GM23338 (cell line): ENCODE results near the gene IGSF8. TPM values are rescaled to one million over a fixed set of nuclear protein-coding genes. Genes with fewer than 3 reads are reported as not detected.

ENCODE experiments used
- ATAC-seq: fragments of 200-7000 bp; cut with Tn5 transposase; 3 replicates; pipeline ENCODE4 v1.9.1; 2020
- DNase-seq: peaks from one replicate; pipeline ENCODE4 v3.0.0-alpha.2; 2015; ENCODE audit warnings: low spot score
- H2AFZ ChIP-seq: fragments of 200-600 bp; sonication (generic); 2 replicates; pipeline ENCODE4 v1.8.0; 2016; ENCODE audit warnings: antibody characterized with exemption, mild to moderate bottlenecking, moderate library complexity
- H3F3A ChIP-seq: fragments of 200-600 bp; sonication (generic); replicated peaks from 2 replicates; pipeline ENCODE4 v1.8.0; 2017; ENCODE audit warnings: antibody characterized with exemption, mixed run types, low read depth
- H3K27ac ChIP-seq: fragments of 200-600 bp; sonication (generic); 2 replicates; pipeline ENCODE4 v1.6.1; 2016; ENCODE audit warnings: low read depth
- H3K27me3 ChIP-seq: fragments of 200-600 bp; sonication (generic); 2 replicates; pipeline ENCODE4 v1.8.0; 2016; ENCODE audit warnings: mild to moderate bottlenecking, mixed run types, moderate library complexity; ENCODE audit not compliant: insufficient read depth
- H3K36me3 ChIP-seq: fragments of 200-600 bp; sonication (generic); 2 replicates; pipeline ENCODE4 v1.8.0; 2016; ENCODE audit warnings: mild to moderate bottlenecking; ENCODE audit not compliant: insufficient read depth
- H3K4me1 ChIP-seq: fragments of 200-600 bp; sonication (generic); 2 replicates; pipeline ENCODE4 v1.8.0; 2016; ENCODE audit warnings: mild to moderate bottlenecking, moderate library complexity; ENCODE audit not compliant: insufficient read depth
- H3K4me2 ChIP-seq: fragments of 200-600 bp; sonication (generic); 2 replicates; pipeline ENCODE4 v1.7.1; 2017; ENCODE audit warnings: mixed run types
- H3K4me3 ChIP-seq: fragments of 200-600 bp; sonication (generic); 2 replicates; pipeline ENCODE4 v1.6.1; 2016; ENCODE audit warnings: mixed run types
- H3K79me2 ChIP-seq: fragments of 200-600 bp; sonication (generic); replicated peaks from 2 replicates; pipeline ENCODE4 v1.8.0; 2017; ENCODE audit warnings: mild to moderate bottlenecking; ENCODE audit not compliant: insufficient read depth
- H3K9me2 ChIP-seq: fragments of 200-600 bp; sonication (generic); 2 replicates; pipeline ENCODE4 v1.8.0; 2017; ENCODE audit not compliant: insufficient read depth
- H4K20me1 ChIP-seq: fragments of 200-600 bp; sonication (generic); replicated peaks from 2 replicates; pipeline ENCODE4 v1.8.0; 2017; ENCODE audit warnings: mild to moderate bottlenecking; ENCODE audit not compliant: insufficient read depth
- H3K27ac Mint-ChIP-seq: 2 replicates; pipeline ENCODE4 v1.8.0; 2020; ENCODE audit warnings: inconsistent platforms, mild to moderate bottlenecking, moderate library complexity, mixed read lengths
- H3K27me3 Mint-ChIP-seq: 3 replicates; pipeline ENCODE4 v1.8.0; 2022; ENCODE audit warnings: low read depth, mild to moderate bottlenecking, moderate library complexity, mixed read lengths, inconsistent platforms; ENCODE audit not compliant: insufficient read depth, poor library complexity
- H3K36me3 Mint-ChIP-seq: 3 replicates; pipeline ENCODE4 v1.8.0; 2021; ENCODE audit warnings: low read depth, mild to moderate bottlenecking, inconsistent platforms, moderate library complexity, mixed read lengths
- H3K4me1 Mint-ChIP-seq: 3 replicates; pipeline ENCODE4 v1.8.0; 2020; ENCODE audit warnings: mild to moderate bottlenecking, inconsistent platforms, mixed read lengths
- H3K4me3 Mint-ChIP-seq: 3 replicates; pipeline ENCODE4 v1.8.0; 2021; ENCODE audit warnings: moderate library complexity, mild to moderate bottlenecking, inconsistent platforms, mixed read lengths
- H3K9me3 Mint-ChIP-seq: 3 replicates; pipeline ENCODE4 v1.8.0; 2020; ENCODE audit warnings: moderate library complexity, mild to moderate bottlenecking, inconsistent platforms, mixed read lengths
- CREB1 ChIP-seq: fragments of 250-450 bp; sonication (Bioruptor Pico); IDR thresholded peaks from 2 replicates; pipeline ENCODE4 v1.5.0; 2020; ENCODE audit warnings: low read depth, mild to moderate bottlenecking, moderate library complexity
- CTCF ChIP-seq, 2 experiments: fragments of 200-600 bp in 1 of 2; sonication (generic) in 1 of 2; conservative IDR thresholded peaks; 2 replicates each; pipeline versions ENCODE4 v1.5.1 to v1.6.1; 2016 to 2017; ENCODE audit warnings: antibody characterized with exemption in 2 of 2, low read depth in 2 of 2, mild to moderate bottlenecking in 2 of 2, moderate library complexity in 1 of 2
- ETS1 ChIP-seq: IDR thresholded peaks from 2 replicates; pipeline ENCODE4 v1.6.1; 2016; ENCODE audit warnings: antibody characterized with exemption
- EZH2 ChIP-seq: fragments of 200-600 bp; sonication (generic); IDR thresholded peaks from one replicate; pipeline ENCODE4 v1.8.0; 2017; ENCODE audit warnings: antibody characterized with exemption, mild to moderate bottlenecking, low read depth; ENCODE audit not compliant: unreplicated experiment
- EZH2phosphoT487 ChIP-seq: fragments of 200-600 bp; sonication (generic); IDR thresholded peaks from one replicate; pipeline ENCODE4 v1.8.1; 2018; ENCODE audit warnings: antibody characterized with exemption; ENCODE audit not compliant: unreplicated experiment
- JUNB ChIP-seq: IDR thresholded peaks from one replicate; pipeline ENCODE4 v1.6.1; 2016; ENCODE audit warnings: antibody characterized with exemption; ENCODE audit not compliant: unreplicated experiment
- NANOG ChIP-seq: IDR thresholded peaks from 2 replicates; pipeline ENCODE4 v1.6.1; 2016; ENCODE audit warnings: antibody characterized with exemption, borderline replicate concordance
- POLR2AphosphoS5 ChIP-seq: IDR thresholded peaks from 2 replicates; pipeline ENCODE4 v1.6.1; 2016; ENCODE audit warnings: antibody characterized with exemption, low read depth
- STAT1 ChIP-seq: IDR thresholded peaks from one replicate; pipeline ENCODE4 v1.6.1; 2016; ENCODE audit warnings: antibody characterized with exemption; ENCODE audit not compliant: unreplicated experiment
- ZNF114 ChIP-seq: fragments of 250-450 bp; sonication (Bioruptor Pico); IDR thresholded peaks from 2 replicates; pipeline ENCODE4 v1.5.0; 2020; ENCODE audit warnings: mild to moderate bottlenecking, moderate library complexity
- ZNF331 ChIP-seq: fragments of 250-450 bp; sonication (Bioruptor Pico); IDR thresholded peaks from 2 replicates; pipeline ENCODE4 v1.5.0; 2020; ENCODE audit warnings: low read depth, mild to moderate bottlenecking, moderate library complexity
- polyA plus RNA-seq: library from polyadenylated mRNA; unstranded; fragments of >200 nt; fragmentation: Nextera tagmentation; extraction: Ambion mirVana; gene quantifications from 2 replicates; pipeline ENCODE4 v1.2.1, GENCODE V29; 2016
- total RNA-seq: library from RNA; depleted of rRNA; stranded (reverse); fragments of >200 nt; shearing (Covaris generic); gene quantifications from 2 replicates; pipeline ENCODE4 v1.2.3, GENCODE V29; 2014
- TF ChIP-seq, protein P1 (sequence below): IDR thresholded peaks from one replicate; pipeline ENCODE4 v1.6.1; 2018; ENCODE audit warnings: antibody characterized with exemption; ENCODE audit not compliant: unreplicated experiment
- TF ChIP-seq, protein P2 (sequence below): fragments of 250-450 bp; sonication (Bioruptor Pico); IDR thresholded peaks from 2 replicates; pipeline ENCODE4 v1.5.0; 2020; ENCODE audit warnings: mild to moderate bottlenecking, moderate library complexity

Gene IGSF8
- total and polyA plus RNA-seq, 2 experiments from 2014 or later: 38.4 to 120 TPM

GRCh38 chr1:160093624-160094290 lies 4.7 kb downstream of the IGSF8 start:
- no peak overlapping the region for H3K4me2 ChIP-seq
- Mint-ChIP-seq H3K4me1 (peaks cover 39% of the 10 kb centered on the region), H3K4me3 (no peak overlapping the region), H3K36me3 (peaks cover 39% of the 10 kb centered on the region), H3K27me3 (peaks cover 7% of the 10 kb centered on the region), H3K9me3 (no peaks in the 10 kb centered on the region; the same call in 2 of the 3 replicates), H3K27ac (no peak overlapping the region)
- peaks cover 31% of the 10 kb centered on the region for H3K4me1 ChIP-seq
- DNase-seq (no peak), ATAC-seq (no peak)
- H2AFZ ChIP-seq: no peak overlapping the region
- no peaks in the 10 kb centered on the region for H3K27me3 ChIP-seq
- no peaks in the 10 kb centered on the region; the same call in 1 of the 2 replicates for H4K20me1 ChIP-seq
- peaks cover 37% of the 10 kb centered on the region for H3K79me2 ChIP-seq
- H3K27ac ChIP-seq: no peak overlapping the region
- H3K9me2 ChIP-seq: no peaks in the 10 kb centered on the region
- TF ChIP-seq EZH2 (no peak), ZNF331 (no peak), ZNF114 (CRISPR knock-in tag) (no peak), EZH2phosphoT487 (no peak), POLR2AphosphoS5 (no peak), JUNB (no peak), ETS1 (no peak), NANOG (no peak), CTCF (conservative IDR thresholded peaks at IDR 0.05; ENCODE audit: low read depth in 2 of 2) (no peak), STAT1 (no peak), CREB1 (CRISPR knock-in tag) (no peak)
- TF ChIP-seq, protein P1, sequence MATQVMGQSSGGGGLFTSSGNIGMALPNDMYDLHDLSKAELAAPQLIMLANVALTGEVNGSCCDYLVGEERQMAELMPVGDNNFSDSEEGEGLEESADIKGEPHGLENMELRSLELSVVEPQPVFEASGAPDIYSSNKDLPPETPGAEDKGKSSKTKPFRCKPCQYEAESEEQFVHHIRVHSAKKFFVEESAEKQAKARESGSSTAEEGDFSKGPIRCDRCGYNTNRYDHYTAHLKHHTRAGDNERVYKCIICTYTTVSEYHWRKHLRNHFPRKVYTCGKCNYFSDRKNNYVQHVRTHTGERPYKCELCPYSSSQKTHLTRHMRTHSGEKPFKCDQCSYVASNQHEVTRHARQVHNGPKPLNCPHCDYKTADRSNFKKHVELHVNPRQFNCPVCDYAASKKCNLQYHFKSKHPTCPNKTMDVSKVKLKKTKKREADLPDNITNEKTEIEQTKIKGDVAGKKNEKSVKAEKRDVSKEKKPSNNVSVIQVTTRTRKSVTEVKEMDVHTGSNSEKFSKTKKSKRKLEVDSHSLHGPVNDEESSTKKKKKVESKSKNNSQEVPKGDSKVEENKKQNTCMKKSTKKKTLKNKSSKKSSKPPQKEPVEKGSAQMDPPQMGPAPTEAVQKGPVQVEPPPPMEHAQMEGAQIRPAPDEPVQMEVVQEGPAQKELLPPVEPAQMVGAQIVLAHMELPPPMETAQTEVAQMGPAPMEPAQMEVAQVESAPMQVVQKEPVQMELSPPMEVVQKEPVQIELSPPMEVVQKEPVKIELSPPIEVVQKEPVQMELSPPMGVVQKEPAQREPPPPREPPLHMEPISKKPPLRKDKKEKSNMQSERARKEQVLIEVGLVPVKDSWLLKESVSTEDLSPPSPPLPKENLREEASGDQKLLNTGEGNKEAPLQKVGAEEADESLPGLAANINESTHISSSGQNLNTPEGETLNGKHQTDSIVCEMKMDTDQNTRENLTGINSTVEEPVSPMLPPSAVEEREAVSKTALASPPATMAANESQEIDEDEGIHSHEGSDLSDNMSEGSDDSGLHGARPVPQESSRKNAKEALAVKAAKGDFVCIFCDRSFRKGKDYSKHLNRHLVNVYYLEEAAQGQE: no peak
- TF ChIP-seq, protein P2, sequence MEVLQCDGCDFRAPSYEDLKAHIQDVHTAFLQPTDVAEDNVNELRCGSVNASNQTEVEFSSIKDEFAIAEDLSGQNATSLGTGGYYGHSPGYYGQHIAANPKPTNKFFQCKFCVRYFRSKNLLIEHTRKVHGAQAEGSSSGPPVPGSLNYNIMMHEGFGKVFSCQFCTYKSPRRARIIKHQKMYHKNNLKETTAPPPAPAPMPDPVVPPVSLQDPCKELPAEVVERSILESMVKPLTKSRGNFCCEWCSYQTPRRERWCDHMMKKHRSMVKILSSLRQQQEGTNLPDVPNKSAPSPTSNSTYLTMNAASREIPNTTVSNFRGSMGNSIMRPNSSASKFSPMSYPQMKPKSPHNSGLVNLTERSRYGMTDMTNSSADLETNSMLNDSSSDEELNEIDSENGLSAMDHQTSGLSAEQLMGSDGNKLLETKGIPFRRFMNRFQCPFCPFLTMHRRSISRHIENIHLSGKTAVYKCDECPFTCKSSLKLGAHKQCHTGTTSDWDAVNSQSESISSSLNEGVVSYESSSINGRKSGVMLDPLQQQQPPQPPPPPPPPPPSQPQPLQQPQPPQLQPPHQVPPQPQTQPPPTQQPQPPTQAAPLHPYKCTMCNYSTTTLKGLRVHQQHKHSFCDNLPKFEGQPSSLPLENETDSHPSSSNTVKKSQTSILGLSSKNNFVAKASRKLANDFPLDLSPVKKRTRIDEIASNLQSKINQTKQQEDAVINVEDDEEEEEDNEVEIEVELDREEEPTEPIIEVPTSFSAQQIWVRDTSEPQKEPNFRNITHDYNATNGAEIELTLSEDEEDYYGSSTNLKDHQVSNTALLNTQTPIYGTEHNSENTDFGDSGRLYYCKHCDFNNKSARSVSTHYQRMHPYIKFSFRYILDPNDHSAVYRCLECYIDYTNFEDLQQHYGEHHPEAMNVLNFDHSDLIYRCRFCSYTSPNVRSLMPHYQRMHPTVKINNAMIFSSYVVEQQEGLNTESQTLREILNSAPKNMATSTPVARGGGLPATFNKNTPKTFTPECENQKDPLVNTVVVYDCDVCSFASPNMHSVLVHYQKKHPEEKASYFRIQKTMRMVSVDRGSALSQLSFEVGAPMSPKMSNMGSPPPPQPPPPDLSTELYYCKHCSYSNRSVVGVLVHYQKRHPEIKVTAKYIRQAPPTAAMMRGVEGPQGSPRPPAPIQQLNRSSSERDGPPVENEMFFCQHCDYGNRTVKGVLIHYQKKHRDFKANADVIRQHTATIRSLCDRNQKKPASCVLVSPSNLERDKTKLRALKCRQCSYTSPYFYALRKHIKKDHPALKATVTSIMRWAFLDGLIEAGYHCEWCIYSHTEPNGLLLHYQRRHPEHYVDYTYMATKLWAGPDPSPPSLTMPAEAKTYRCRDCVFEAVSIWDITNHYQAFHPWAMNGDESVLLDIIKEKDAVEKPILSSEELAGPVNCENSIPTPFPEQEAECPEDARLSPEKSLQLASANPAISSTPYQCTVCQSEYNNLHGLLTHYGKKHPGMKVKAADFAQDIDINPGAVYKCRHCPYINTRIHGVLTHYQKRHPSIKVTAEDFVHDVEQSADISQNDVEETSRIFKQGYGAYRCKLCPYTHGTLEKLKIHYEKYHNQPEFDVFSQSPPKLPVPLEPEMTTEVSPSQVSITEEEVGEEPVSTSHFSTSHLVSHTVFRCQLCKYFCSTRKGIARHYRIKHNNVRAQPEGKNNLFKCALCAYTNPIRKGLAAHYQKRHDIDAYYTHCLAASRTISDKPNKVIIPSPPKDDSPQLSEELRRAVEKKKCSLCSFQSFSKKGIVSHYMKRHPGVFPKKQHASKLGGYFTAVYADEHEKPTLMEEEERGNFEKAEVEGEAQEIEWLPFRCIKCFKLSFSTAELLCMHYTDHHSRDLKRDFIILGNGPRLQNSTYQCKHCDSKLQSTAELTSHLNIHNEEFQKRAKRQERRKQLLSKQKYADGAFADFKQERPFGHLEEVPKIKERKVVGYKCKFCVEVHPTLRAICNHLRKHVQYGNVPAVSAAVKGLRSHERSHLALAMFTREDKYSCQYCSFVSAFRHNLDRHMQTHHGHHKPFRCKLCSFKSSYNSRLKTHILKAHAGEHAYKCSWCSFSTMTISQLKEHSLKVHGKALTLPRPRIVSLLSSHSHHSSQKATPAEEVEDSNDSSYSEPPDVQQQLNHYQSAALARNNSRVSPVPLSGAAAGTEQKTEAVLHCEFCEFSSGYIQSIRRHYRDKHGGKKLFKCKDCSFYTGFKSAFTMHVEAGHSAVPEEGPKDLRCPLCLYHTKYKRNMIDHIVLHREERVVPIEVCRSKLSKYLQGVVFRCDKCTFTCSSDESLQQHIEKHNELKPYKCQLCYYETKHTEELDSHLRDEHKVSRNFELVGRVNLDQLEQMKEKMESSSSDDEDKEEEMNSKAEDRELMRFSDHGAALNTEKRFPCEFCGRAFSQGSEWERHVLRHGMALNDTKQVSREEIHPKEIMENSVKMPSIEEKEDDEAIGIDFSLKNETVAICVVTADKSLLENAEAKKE (CRISPR knock-in tag): no peak
- peaks cover 7% of the 10 kb centered on the region for H3K36me3 ChIP-seq
- no peak overlapping the region for H3K4me3 ChIP-seq
- H3F3A ChIP-seq: no peaks in the 10 kb centered on the region; the same call in 1 of the 2 replicates
